Measurements from ENCODE around the gene PRKAG2.

The PRKAG2 gene

DNA sequence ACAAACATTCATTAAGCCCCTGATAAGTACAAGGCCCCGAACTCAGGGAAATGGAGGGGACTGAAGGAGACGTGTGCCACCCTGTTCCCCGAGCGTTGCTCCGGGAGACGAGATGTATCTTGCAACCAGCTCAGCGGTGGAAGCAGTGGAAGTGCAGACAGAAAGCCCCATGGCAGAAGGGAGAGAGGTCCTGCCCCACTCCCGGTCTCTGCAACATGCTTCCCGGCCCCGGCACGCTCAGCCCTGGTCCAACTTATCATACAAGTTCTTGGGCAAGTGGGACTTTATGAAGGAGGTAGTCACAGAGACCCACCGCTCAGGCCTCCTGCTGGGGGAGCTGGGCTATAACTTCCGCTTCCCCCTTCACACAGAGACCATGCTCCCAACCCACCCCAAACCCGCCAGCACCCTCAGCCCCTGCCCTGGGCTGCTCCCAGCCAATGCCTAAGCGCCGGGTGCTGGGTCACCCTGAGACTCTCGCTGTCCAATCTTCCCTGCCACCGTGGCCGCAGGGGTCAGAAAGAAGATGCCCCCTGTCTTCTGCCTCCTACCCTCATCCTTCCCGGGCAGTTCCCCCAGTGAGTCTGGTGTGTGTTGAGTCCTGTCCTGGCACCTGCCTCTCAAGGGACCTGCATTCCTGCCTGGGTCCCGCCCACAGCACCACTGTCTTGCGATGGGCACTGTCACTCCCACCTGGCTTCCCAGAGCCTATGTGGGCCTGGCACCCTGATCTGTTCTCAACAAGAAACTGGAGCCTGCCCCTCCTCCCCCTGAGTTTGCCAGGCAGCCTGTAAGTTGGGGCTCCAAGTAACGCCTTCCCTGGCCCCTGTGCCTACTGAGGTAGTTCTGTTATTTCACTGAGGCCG, 157.7 kb downstream of the PRKAG2 start:
- TF ChIP-seq, protein P1, sequence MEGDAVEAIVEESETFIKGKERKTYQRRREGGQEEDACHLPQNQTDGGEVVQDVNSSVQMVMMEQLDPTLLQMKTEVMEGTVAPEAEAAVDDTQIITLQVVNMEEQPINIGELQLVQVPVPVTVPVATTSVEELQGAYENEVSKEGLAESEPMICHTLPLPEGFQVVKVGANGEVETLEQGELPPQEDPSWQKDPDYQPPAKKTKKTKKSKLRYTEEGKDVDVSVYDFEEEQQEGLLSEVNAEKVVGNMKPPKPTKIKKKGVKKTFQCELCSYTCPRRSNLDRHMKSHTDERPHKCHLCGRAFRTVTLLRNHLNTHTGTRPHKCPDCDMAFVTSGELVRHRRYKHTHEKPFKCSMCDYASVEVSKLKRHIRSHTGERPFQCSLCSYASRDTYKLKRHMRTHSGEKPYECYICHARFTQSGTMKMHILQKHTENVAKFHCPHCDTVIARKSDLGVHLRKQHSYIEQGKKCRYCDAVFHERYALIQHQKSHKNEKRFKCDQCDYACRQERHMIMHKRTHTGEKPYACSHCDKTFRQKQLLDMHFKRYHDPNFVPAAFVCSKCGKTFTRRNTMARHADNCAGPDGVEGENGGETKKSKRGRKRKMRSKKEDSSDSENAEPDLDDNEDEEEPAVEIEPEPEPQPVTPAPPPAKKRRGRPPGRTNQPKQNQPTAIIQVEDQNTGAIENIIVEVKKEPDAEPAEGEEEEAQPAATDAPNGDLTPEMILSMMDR (IDR thresholded peaks at IDR 0.05), result no peak

GRCh38 chr7:151717918-151718317, 159.0 kb downstream of the PRKAG2 start:
- TF ChIP-seq, protein P1 (IDR thresholded peaks at IDR 0.05), result no peak

DNA sequence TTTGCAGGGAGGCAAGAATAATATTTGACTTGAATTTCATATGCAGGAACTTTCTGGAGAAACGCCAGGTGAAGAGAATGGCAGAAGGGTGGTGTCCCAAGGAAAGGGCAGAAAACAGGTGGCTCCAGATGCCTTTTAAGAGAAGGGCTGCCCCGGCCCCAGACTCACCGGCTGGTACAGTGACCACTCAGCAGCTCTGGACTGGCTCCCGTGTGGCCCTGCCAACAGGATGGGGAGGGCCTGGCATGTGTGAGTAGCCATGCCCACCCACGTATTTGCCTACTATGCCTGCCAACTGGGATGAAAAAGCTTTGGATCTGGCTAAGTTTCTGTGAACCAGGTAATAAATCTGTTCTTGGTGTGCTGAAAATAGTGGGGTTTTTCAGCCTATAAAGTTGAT, 159.5 kb downstream of the PRKAG2 start:
- TF ChIP-seq, protein P1 (IDR thresholded peaks at IDR 0.05), result no peak

DNA sequence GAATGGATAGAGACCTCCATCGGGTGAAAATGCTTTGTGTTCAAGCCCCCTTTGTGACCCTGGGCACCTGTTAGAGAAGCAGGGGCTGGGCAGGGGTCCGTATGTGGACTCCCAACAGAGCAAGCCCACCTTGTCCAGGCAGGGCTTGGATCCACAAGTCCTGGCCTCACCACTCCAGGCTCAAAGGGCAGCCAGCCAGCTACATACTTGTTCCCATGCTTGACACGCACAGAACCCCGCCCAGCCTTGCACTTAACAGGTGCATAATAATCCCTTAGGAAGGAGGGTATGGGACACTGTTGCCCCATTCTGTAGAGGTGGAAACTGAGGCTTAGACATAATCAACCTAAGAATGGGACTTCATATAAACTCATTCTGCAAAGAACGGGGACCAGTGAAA, 160.6 kb downstream of the PRKAG2 start:
- TF ChIP-seq, protein P1 (IDR thresholded peaks at IDR 0.05), result no peak

GRCh38 chr7:151715666-151716315, 161.1 kb downstream of the PRKAG2 start:
- TF ChIP-seq, protein P1 (IDR thresholded peaks at IDR 0.05), result no peak

- TF ChIP-seq, protein P1 (IDR thresholded peaks at IDR 0.05), result no peak
Measured at GRCh38 chr7:151714201-151714600, 162.7 kb downstream of the PRKAG2 start.

DNA sequence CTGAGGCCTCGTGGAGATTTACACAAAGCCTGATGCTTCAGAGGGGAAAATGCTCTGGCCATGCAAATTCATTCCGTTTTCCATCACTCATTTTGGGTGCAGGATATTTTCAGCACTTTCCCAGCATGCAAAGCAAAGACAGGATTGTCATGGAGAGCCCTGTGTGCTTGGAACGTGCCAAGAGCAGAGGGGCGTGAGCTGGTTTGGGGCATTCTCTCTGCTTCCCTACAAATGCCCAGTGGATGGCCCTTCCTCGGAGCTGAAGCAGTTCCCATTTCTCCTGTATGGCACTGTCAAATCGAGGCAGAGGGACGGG, 164.1 kb downstream of the PRKAG2 start:
- TF ChIP-seq, protein P1 (IDR thresholded peaks at IDR 0.05), result no peak

Measured in LNCAP (cell line).